Gastrocnemius medialis (tissue), 4 donors: ENCODE data around the gene ZNF492. TPM values are rescaled to one million over a fixed set of nuclear protein-coding genes. Genes with fewer than 3 reads are reported as not detected.
"Not testable (repeated sequence)": the region's sequence is repeated elsewhere in the genome, so short reads cannot be mapped to it uniquely, and the experiment has no call there.

Experiments used
- ATAC-seq, 2 donors: fragments of 150-250 bp; one replicate each; pipeline ENCODE4 v1.9.1; 2016
- DNase-seq, 2 donors: peaks; one replicate each; pipeline ENCODE4 v3.0.0-alpha.2; 2019
- H3K27ac ChIP-seq, 4 donors: fragments of 200-600 bp; sonication (generic); 1 replicate in 1 of 4; 2 replicates in 3 of 4; pipeline ENCODE4 v1.5.1; 2016 to 2018; ENCODE audit warnings: mild to moderate bottlenecking in 2 of 4, moderate library complexity in 1 of 4
- H3K27me3 ChIP-seq, 3 donors: fragments of 200-600 bp; sonication (generic) in 2 of 3; 1 replicate in 1 of 3; 2 replicates in 2 of 3; pipeline versions ENCODE4 v1.5.1 to v1.6.0; 2016 to 2019; ENCODE audit warnings: mild to moderate bottlenecking in 1 of 3, moderate library complexity in 1 of 3
- H3K36me3 ChIP-seq, 2 donors: fragments of 200-600 bp; sonication (generic) in 1 of 2; one replicate each; pipeline ENCODE4 v1.5.1; 2017 to 2018
- H3K4me1 ChIP-seq, 2 donors: fragments of 200-600 bp; sonication (generic) in 1 of 2; one replicate each; pipeline ENCODE4 v1.5.1; 2016 to 2017; ENCODE audit warnings: mild to moderate bottlenecking in 2 of 2
- H3K4me3 ChIP-seq, 4 donors: fragments of 200-600 bp; sonication (generic) in 3 of 4; 1 replicate in 1 of 4; 2 replicates in 3 of 4; pipeline ENCODE4 v1.5.1; 2016 to 2019; ENCODE audit warnings: mild to moderate bottlenecking in 2 of 4
- H3K9me3 ChIP-seq, 3 donors: fragments of 200-600 bp; sonication (generic) in 2 of 3; 1 replicate in 1 of 3; 2 replicates in 2 of 3; pipeline ENCODE4 v1.5.1; 2016 to 2019
- CTCF ChIP-seq, 5 experiments: fragments of 450-650 bp in 3 of 5; fragments of 200-600 bp in 2 of 5; sonication (generic) in 2 of 5; IDR thresholded peaks in 4 of 5; conservative IDR thresholded peaks in 1 of 5; 1 replicate in 4 of 5; 2 replicates in 1 of 5; pipeline ENCODE4 v1.5.1; 2016 to 2019; ENCODE audit warnings: antibody characterized with exemption in 5 of 5, mild to moderate bottlenecking in 3 of 5, moderate library complexity in 3 of 5
- POLR2A ChIP-seq, 2 donors: fragments of 450-650 bp; IDR thresholded peaks; one replicate each; pipeline ENCODE4 v1.6.1; 2017; ENCODE audit warnings: antibody characterized with exemption in 2 of 2, mild to moderate bottlenecking in 2 of 2, moderate library complexity in 2 of 2
- in situ Hi-C, 4 donors: fragments of 200-750 bp; cut with MboI; loops; one replicate each; pipeline versions ENCODE4 v1.15.0 to v1.8.0; 2017; ENCODE audit warnings: low sequenced_read_pairs in 4 of 4
- intact Hi-C: fragments of 100-400 bp; cut with DNase I; formaldehyde crosslinking; loops from one replicate; pipeline ENCODE4 v1.15.1; 2023; ENCODE audit warnings: low total_unique reads
- total RNA-seq, 4 donors: library from RNA; depleted of rRNA; stranded (reverse); fragments of >200 nt; gene quantifications; one replicate each; pipeline versions ENCODE4 v1.1.0 to v1.2.3, GENCODE V29; 2016

The ZNF492 gene
- total RNA-seq, 4 donors from 2014 or later, result 0.36 TPM; not detected in 3

GRCh38 chr19:22609630-22610029 is 24.5 kb upstream of the ZNF492 start:
- no peaks in the 10 kb centered on the region for H3K27me3 ChIP-seq
- H3K27ac ChIP-seq, result no peak overlapping the region
- intact Hi-C loops, result no loop called here
- H3K4me1 ChIP-seq, result no peaks in the 10 kb centered on the region
- no peaks in the 10 kb centered on the region for H3K36me3 ChIP-seq
- in situ Hi-C loops, result no loop called here
- no peak overlapping the region for H3K4me3 ChIP-seq
- TF ChIP-seq CTCF (IDR thresholded peaks at IDR 0.05 in 4 of 5, conservative IDR thresholded peaks at IDR 0.05 in 1 of 5) (no peak), POLR2A (IDR thresholded peaks at IDR 0.05) (no peak)
- no peak for ATAC-seq
- H3K9me3 ChIP-seq, result no peaks in the 10 kb centered on the region
- no peak for DNase-seq

- in situ Hi-C loops (no loop called here), intact Hi-C loops (no loop called here)
- Histone ChIP-seq H3K27me3 (no peaks in the 10 kb centered on the region), H3K36me3 (no peaks in the 10 kb centered on the region), H3K4me3 (no peak overlapping the region), H3K9me3 (no peaks in the 10 kb centered on the region), H3K4me1 (no peaks in the 10 kb centered on the region), H3K27ac (no peak overlapping the region)
- no peak for TF ChIP-seq POLR2A (IDR thresholded peaks at IDR 0.05)
- TF ChIP-seq CTCF (IDR thresholded peaks at IDR 0.05 in 4 of 5, conservative IDR thresholded peaks at IDR 0.05 in 1 of 5), result no peak
- ATAC-seq (no peak), DNase-seq (no peak)
Measured at GRCh38 chr19:22610121-22610520, 24.0 kb upstream of the ZNF492 start.

- H3K9me3 ChIP-seq, result no peaks in the 10 kb centered on the region
- in situ Hi-C loops, result no loop called here
- no peaks in the 10 kb centered on the region for H3K27me3 ChIP-seq
- DNase-seq (no peak), ATAC-seq (no peak)
- no peak overlapping the region for H3K4me3 ChIP-seq
- no peak for TF ChIP-seq CTCF (IDR thresholded peaks at IDR 0.05 in 4 of 5, conservative IDR thresholded peaks at IDR 0.05 in 1 of 5)
- no peak for TF ChIP-seq POLR2A (IDR thresholded peaks at IDR 0.05)
- intact Hi-C loops, result no loop called here
- H3K4me1 ChIP-seq, result no peaks in the 10 kb centered on the region
- no peak overlapping the region for H3K27ac ChIP-seq
- no peaks in the 10 kb centered on the region for H3K36me3 ChIP-seq
Measured at GRCh38 chr19:22612316-22612715, 21.8 kb upstream of the ZNF492 start.

GRCh38 chr19:22616659-22617058 is 17.5 kb upstream of the ZNF492 start:
- H3K36me3 ChIP-seq, result no peaks in the 10 kb centered on the region
- ATAC-seq, result no peak
- in situ Hi-C loops, result no loop called here
- DNase-seq, result no peak
- no peaks in the 10 kb centered on the region for H3K9me3 ChIP-seq
- H3K4me3 ChIP-seq, result no peak overlapping the region
- TF ChIP-seq CTCF (IDR thresholded peaks at IDR 0.05 in 4 of 5, conservative IDR thresholded peaks at IDR 0.05 in 1 of 5), result no peak
- TF ChIP-seq POLR2A (IDR thresholded peaks at IDR 0.05), result no peak
- peaks cover 0 to 5% (median 0%) of the 10 kb centered on the region in 3 donors for H3K27me3 ChIP-seq
- H3K27ac ChIP-seq, result no peak overlapping the region
- no peaks in the 10 kb centered on the region for H3K4me1 ChIP-seq
- intact Hi-C loops, result no loop called here

GRCh38 chr19:22617181-22617580 is 16.9 kb upstream of the ZNF492 start:
- H3K27me3 ChIP-seq, ATAC-seq, H3K4me3 ChIP-seq, H3K4me1 ChIP-seq, H3K36me3 ChIP-seq, intact Hi-C loops, H3K9me3 ChIP-seq, DNase-seq, H3K27ac ChIP-seq, in situ Hi-C loops: not testable (repeated sequence)
